ENCODE measurements around the gene PRRT2.
A peak's percentile ranks its signal among the peaks of the same experiment; 100 is the strongest.

PRRT2 gene

DNA sequence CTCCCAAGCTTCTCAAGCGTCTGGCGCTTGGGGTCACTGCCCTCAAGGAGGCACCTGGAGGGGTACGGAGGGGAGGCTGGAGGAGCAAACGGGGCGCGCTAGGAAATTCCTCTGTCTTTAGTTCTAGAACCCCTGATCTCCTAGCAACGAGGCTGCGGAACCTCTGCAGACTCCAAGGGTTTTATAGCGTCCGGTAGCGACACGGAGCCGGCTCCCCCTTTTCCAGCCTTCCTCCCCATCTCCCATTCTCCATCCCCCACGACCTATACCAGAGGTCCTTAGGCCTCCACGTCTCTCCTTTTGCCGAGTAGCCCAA lies 51.6 kb downstream of the PRRT2 start:
- no peaks in the 10 kb centered on the region for H3K4me1 ChIP-seq (ENCODE audit: insufficient read depth, low read length)
- peak overlapping the region; percentile 74; the same call in 1 of the 2 replicates for H3K9ac ChIP-seq (ENCODE audit: low read depth, low read length)
- no peaks in the 10 kb centered on the region for H3K9me3 ChIP-seq (ENCODE audit: control insufficient read depth, insufficient read depth, low read length)
- H3K36me3 ChIP-seq (ENCODE audit: insufficient read depth, low read length) = no peaks in the 10 kb centered on the region; the same call in 1 of the 2 replicates

GRCh38 chr16:29864205-29864604 lies 52.2 kb downstream of the PRRT2 start:
- Histone ChIP-seq H3K36me3 (ENCODE audit: insufficient read depth, low read length) (no peaks in the 10 kb centered on the region; the same call in 1 of the 2 replicates), H3K9ac (ENCODE audit: low read depth, low read length) (no peak overlapping the region), H3K9me3 (ENCODE audit: control insufficient read depth, insufficient read depth, low read length) (no peaks in the 10 kb centered on the region), H3K4me1 (ENCODE audit: insufficient read depth, low read length) (no peaks in the 10 kb centered on the region)
